Erythroblast (primary cell): ENCODE data around the gene ZNF423.

Experiments used
- GATA1 ChIP-seq: IDR thresholded peaks from 2 replicates; pipeline ENCODE4 v1.6.1; 2011; ENCODE audit warnings: low read depth, mild to moderate bottlenecking, control low read depth, low read length, moderate library complexity
- POLR2A ChIP-seq: IDR thresholded peaks from 2 replicates; pipeline ENCODE4 v1.6.1; 2011; ENCODE audit warnings: mild to moderate bottlenecking, low read length

DNA sequence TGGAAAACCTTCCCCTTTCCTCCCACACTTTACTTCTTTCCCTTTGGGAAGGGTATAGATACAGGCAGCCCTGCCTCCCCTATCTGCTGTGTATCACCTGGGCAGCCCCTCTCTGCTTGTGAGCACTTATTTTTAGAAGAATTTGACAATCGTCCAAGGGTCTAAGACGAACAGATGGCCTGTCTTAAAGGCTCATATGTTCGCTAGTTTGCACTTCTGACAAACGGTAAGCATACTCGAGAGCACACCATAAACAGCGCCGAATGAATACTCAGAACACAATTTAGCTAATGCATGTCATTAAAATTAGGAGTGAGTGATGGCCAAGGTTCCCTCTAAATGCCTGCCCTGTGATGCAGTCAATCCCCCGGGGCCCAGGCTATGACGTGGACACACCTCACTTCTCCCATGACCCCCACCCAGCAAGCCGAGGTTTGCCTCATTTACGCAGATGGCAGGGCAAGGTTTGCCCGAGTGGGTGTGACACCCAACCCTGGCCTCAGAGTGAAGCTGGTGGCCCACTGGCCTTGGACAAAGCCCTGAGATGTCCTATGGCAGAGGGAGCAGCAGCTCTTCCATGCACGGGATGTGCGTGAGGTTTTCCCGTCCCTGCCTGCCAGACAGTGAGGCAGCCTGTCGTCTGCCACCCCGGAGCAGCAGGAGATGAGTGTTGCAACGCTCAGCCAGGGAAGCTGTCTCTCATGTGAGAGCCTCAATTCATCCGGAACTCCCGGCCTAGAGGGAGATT, 357.1 kb downstream of the ZNF423 start:
- TF ChIP-seq POLR2A = no peak
- TF ChIP-seq GATA1 = no peak
